IMR-90 (cell line): ENCODE results near the gene PRDM1. TPM values are rescaled to one million over a fixed set of nuclear protein-coding genes. Genes with fewer than 3 reads are reported as not detected.

Source experiments
- ATAC-seq: fragments of 200-7000 bp; cut with Tn5 transposase; 2 replicates; pipeline ENCODE4 v1.9.1; 2020; ENCODE audit warnings: low read depth, mild to moderate bottlenecking, moderate library complexity
- BruUV-seq: library from RNA; stranded (reverse); fragments of 400-500 nt; replicated peaks from 2 replicates; lab custom pipeline; 2021; lab: Mats Ljungman, UMichigan
- CTCF ChIA-PET: fragments of 300-600 bp; formaldehyde crosslinking; extraction: SDS; loops from one replicate; lab custom pipeline; 2021; ENCODE audit warnings: antibody characterized with exemption; lab: Yijun Ruan, JAX
- POLR2A ChIA-PET: fragments of 300-600 bp; sonication (Branson Sonifier 250); formaldehyde crosslinking; loops from one replicate; lab custom pipeline; 2022; ENCODE audit warnings: antibody characterized with exemption; ENCODE audit not compliant: unreplicated experiment; lab: Charles Lee
- DNase-seq: peaks from one replicate; pipeline ENCODE4 v3.0.0; 2013
- H2AFZ ChIP-seq: replicated peaks from 2 replicates; pipeline ENCODE3; 2013; ENCODE audit warnings: low read length, mild to moderate bottlenecking; ENCODE audit not compliant: poor library complexity
- H2AK5ac ChIP-seq: 2 replicates; pipeline ENCODE4 v1.6.1; 2013; ENCODE audit warnings: low read depth, low read length, inconsistent platforms
- H2AK9ac ChIP-seq: replicated peaks from 2 replicates; pipeline ENCODE3; 2013; ENCODE audit warnings: mild to moderate bottlenecking, low read depth, low read length, moderate library complexity; ENCODE audit not compliant: poor library complexity
- H2BK120ac ChIP-seq: 2 replicates; pipeline ENCODE4 v1.6.1; 2013; ENCODE audit warnings: low read depth, low read length, inconsistent platforms
- H2BK15ac ChIP-seq: 3 replicates; pipeline ENCODE4 v1.6.1; 2013; ENCODE audit warnings: low read depth, low read length, inconsistent platforms
- H2BK20ac ChIP-seq: 2 replicates; pipeline ENCODE4 v1.6.1; 2013; ENCODE audit warnings: low read depth, mild to moderate bottlenecking, inconsistent platforms, low read length, moderate library complexity
- H2BK5ac ChIP-seq: 2 replicates; pipeline ENCODE4 v1.6.1; 2013; ENCODE audit warnings: mild to moderate bottlenecking, low read depth, low read length, inconsistent platforms; ENCODE audit not compliant: poor library complexity, severe bottlenecking
- H3K14ac ChIP-seq: replicated peaks from 2 replicates; pipeline ENCODE4 v1.6.1; 2013; ENCODE audit warnings: low read depth, low read length, inconsistent platforms
- H3K18ac ChIP-seq: 2 replicates; pipeline ENCODE4 v1.6.1; 2013; ENCODE audit warnings: low read depth, low read length, control low read depth
- H3K23ac ChIP-seq: 2 replicates; pipeline ENCODE4 v1.6.1; 2013; ENCODE audit warnings: low read depth, low read length, inconsistent platforms
- H3K27ac ChIP-seq: 2 replicates; pipeline ENCODE4 v1.5.1; 2013; ENCODE audit warnings: mild to moderate bottlenecking, control low read depth, low read length; ENCODE audit not compliant: insufficient read depth
- H3K27me3 ChIP-seq: 2 replicates; pipeline ENCODE4 v1.6.1; 2013; ENCODE audit warnings: low read length; ENCODE audit not compliant: control insufficient read depth, insufficient read depth
- H3K36me3 ChIP-seq: 2 replicates; pipeline ENCODE4 v1.6.1; 2013; ENCODE audit warnings: low read length, mixed read lengths; ENCODE audit not compliant: control insufficient read depth, insufficient read depth
- H3K4ac ChIP-seq: 2 replicates; pipeline ENCODE4 v1.6.1; 2013; ENCODE audit warnings: low read depth, low read length, inconsistent platforms
- H3K4me1 ChIP-seq: 2 replicates; pipeline ENCODE4 v1.6.1; 2013; ENCODE audit warnings: low read length, mixed read lengths; ENCODE audit not compliant: control insufficient read depth, insufficient read depth
- H3K4me2 ChIP-seq: 2 replicates; pipeline ENCODE4 v1.6.1; 2013; ENCODE audit warnings: low read depth, mild to moderate bottlenecking, control low read depth, low read length, moderate library complexity
- H3K4me3 ChIP-seq: 2 replicates; pipeline ENCODE4 v1.5.1; 2013; ENCODE audit warnings: low read depth, mild to moderate bottlenecking, control low read depth, low read length, moderate library complexity; ENCODE audit not compliant: insufficient read depth
- H3K56ac ChIP-seq: 2 replicates; pipeline ENCODE4 v1.6.1; 2013; ENCODE audit warnings: low read length, inconsistent platforms; ENCODE audit not compliant: insufficient read depth; ENCODE audit errors: extremely low read depth
- H3K79me1 ChIP-seq, 2 experiments: 2 replicates each; pipeline ENCODE4 v1.6.1; 2013; ENCODE audit warnings: low read length in 2 of 2, inconsistent platforms in 1 of 2, low read depth in 1 of 2
- H3K9ac ChIP-seq: 2 replicates; pipeline ENCODE4 v1.6.1; 2013; ENCODE audit warnings: low read depth, low read length, control low read depth
- H3K9me1 ChIP-seq: 2 replicates; pipeline ENCODE4 v1.6.1; 2013; ENCODE audit warnings: low read length, inconsistent platforms; ENCODE audit not compliant: insufficient read depth
- H3K9me3 ChIP-seq: 2 replicates; pipeline ENCODE4 v1.6.1; 2013; ENCODE audit warnings: low read length; ENCODE audit not compliant: control insufficient read depth, insufficient read depth
- H4K20me1 ChIP-seq: 2 replicates; pipeline ENCODE4 v1.6.1; 2013; ENCODE audit warnings: low read length, inconsistent platforms; ENCODE audit not compliant: insufficient read depth
- H4K5ac ChIP-seq: 2 replicates; pipeline ENCODE4 v1.6.1; 2013; ENCODE audit warnings: mild to moderate bottlenecking, low read depth, low read length, control low read depth
- H4K8ac ChIP-seq, 2 experiments: 2 replicates each; pipeline ENCODE4 v1.6.1; 2013; ENCODE audit warnings: low read depth in 2 of 2, low read length in 2 of 2, control low read depth in 1 of 2, inconsistent platforms in 1 of 2
- H4K91ac ChIP-seq: 2 replicates; pipeline ENCODE4 v1.6.1; 2013; ENCODE audit warnings: low read depth, low read length, inconsistent platforms; ENCODE audit not compliant: insufficient read depth
- BHLHE40 ChIP-seq: fragments of 150-350 bp; IDR thresholded peaks from 2 replicates; pipeline ENCODE4 v1.6.1; 2016; ENCODE audit warnings: mild to moderate bottlenecking, low read depth, low read length
- CEBPB ChIP-seq: IDR thresholded peaks from 2 replicates; pipeline ENCODE4 v1.6.1; 2012; ENCODE audit warnings: low read depth, low read length, improper control_type of control experiment
- CHD1 ChIP-seq: IDR thresholded peaks from 2 replicates; pipeline ENCODE4 v1.6.1; 2012; ENCODE audit warnings: low read depth, low read length, improper control_type of control experiment
- CTCF ChIP-seq: conservative IDR thresholded peaks from 2 replicates; pipeline ENCODE4 v1.5.1; 2012; ENCODE audit warnings: mild to moderate bottlenecking, low read depth, low read length, improper control_type of control experiment
- ELK1 ChIP-seq: fragments of 150-350 bp; IDR thresholded peaks from 2 replicates; pipeline ENCODE4 v1.6.1; 2016; ENCODE audit warnings: low read depth, mild to moderate bottlenecking, low read length, moderate library complexity, borderline replicate concordance
- FOS ChIP-seq: fragments of 150-350 bp; IDR thresholded peaks from 2 replicates; pipeline ENCODE4 v1.6.1; 2016; ENCODE audit warnings: low read depth, low read length
- MAFK ChIP-seq: IDR thresholded peaks from 2 replicates; pipeline ENCODE4 v1.6.1; 2012; ENCODE audit warnings: low read depth, low read length, improper control_type of control experiment
- MAZ ChIP-seq: IDR thresholded peaks from 2 replicates; pipeline ENCODE4 v1.6.1; 2012; ENCODE audit warnings: low read depth, mild to moderate bottlenecking, low read length, improper control_type of control experiment, moderate library complexity, borderline replicate concordance
- MXI1 ChIP-seq: IDR thresholded peaks from 2 replicates; pipeline ENCODE4 v1.6.1; 2012; ENCODE audit warnings: low read depth, mild to moderate bottlenecking, low read length, moderate library complexity, borderline replicate concordance
- NFE2L2 ChIP-seq: fragments of 150-350 bp; IDR thresholded peaks from 2 replicates; pipeline ENCODE4 v1.6.1; 2016; ENCODE audit warnings: low read depth, mild to moderate bottlenecking, low read length
- POLR2A ChIP-seq: IDR thresholded peaks from 2 replicates; pipeline ENCODE4 v1.6.1; 2012; ENCODE audit warnings: mild to moderate bottlenecking, low read depth, low read length
- RAD21 ChIP-seq: IDR thresholded peaks from 2 replicates; pipeline ENCODE4 v1.6.1; 2012; ENCODE audit warnings: low read length, improper control_type of control experiment
- RCOR1 ChIP-seq: IDR thresholded peaks from 2 replicates; pipeline ENCODE4 v1.6.1; 2012; ENCODE audit warnings: mild to moderate bottlenecking, low read length, improper control_type of control experiment; ENCODE audit not compliant: insufficient replicate concordance
- RFX5 ChIP-seq: IDR thresholded peaks from 2 replicates; pipeline ENCODE4 v1.8.0; 2012; ENCODE audit warnings: low read depth, mild to moderate bottlenecking, low read length, moderate library complexity
- SMC3 ChIP-seq: fragments of 150-350 bp; IDR thresholded peaks from 2 replicates; pipeline ENCODE4 v1.6.1; 2016; ENCODE audit warnings: low read depth, mild to moderate bottlenecking, antibody characterized with exemption, low read length, moderate library complexity
- USF2 ChIP-seq: fragments of 150-350 bp; IDR thresholded peaks from 2 replicates; pipeline ENCODE4 v1.6.1; 2017; ENCODE audit warnings: mild to moderate bottlenecking, antibody characterized with exemption, low read length, low read depth
- WGBS, 2 experiments: methylation state at CpG; one replicate each; pipeline versions ENCODE4 v1.1.5 to v1.1.7; 2013; ENCODE audit warnings: missing lambda C conversion rate in 2 of 2; ENCODE audit not compliant: insufficient read length in 1 of 2; ENCODE audit errors: extremely low coverage in 2 of 2; 5-methylcytosine and 5-hydroxymethylcytosine counted together
- dilution Hi-C: fragments of 300-500 bp; cut with HindIII; formaldehyde crosslinking; loops from one replicate; pipeline ENCODE4 v1.14.3; 2018; ENCODE audit warnings: low sequenced_read_pairs; ENCODE audit not compliant: unreplicated experiment
- in situ Hi-C: fragments of 300-500 bp; cut with MboI; formaldehyde crosslinking; loops from 3 replicates; pipeline ENCODE4 v1.14.3; 2019; ENCODE audit warnings: low sequenced_read_pairs, inconsistent platforms, mixed read lengths
- intact Hi-C: fragments of 100-400 bp; cut with micrococcal nuclease; formaldehyde crosslinking; loops from 2 replicates; pipeline ENCODE4 v1.10.0; 2022
- polyA plus RNA-seq, 3 experiments: library from polyadenylated mRNA; depleted of rRNA; stranded (reverse); fragments of >200 nt; gene quantifications; 2 replicates each; pipeline ENCODE4 v1.2.3, GENCODE V29; 2012; ENCODE audit warnings: low replicate concordance in 1 of 3
- total RNA-seq: library from RNA; depleted of rRNA; stranded (reverse); fragments of >200 nt; gene quantifications from 2 replicates; pipeline ENCODE4 v1.2.3, GENCODE V29; 2012

PRDM1 gene
- total and polyA plus RNA-seq, 2 of the 4 experiments (the other 2 are of a cell fraction) = 2.3 to 3.0 TPM

GRCh38 chr6:106156863-106157262, 70.7 kb downstream of the PRDM1 start:
- Histone ChIP-seq H2BK5ac (no peak overlapping the region), H4K8ac (peak overlapping the region in 1 of 2 experiments; percentile 34; a peak in 1 of 4 replicates), H3K79me1 (no peaks in the 10 kb centered on the region), H3K18ac (peak overlapping the region; percentile 57; the same call in 1 of the 2 replicates), H3K4me3 (no peak overlapping the region), H3K4me2 (no peak overlapping the region), H3K4me1 (peaks cover 14% of the 10 kb centered on the region), H2AFZ (no peak overlapping the region), H4K91ac (no peak overlapping the region; the same call in 1 of the 2 replicates), H2AK9ac (no peak overlapping the region), H3K23ac (peak overlapping the region; percentile 14; the same call in 1 of the 2 replicates), H4K20me1 (no peaks in the 10 kb centered on the region), H3K14ac (peak overlapping the region; percentile 7), H3K9me1 (peaks cover 21% of the 10 kb centered on the region), H3K4ac (peak overlapping the region; percentile 57; the same call in 1 of the 2 replicates), H4K5ac (peak overlapping the region; percentile 27; the same call in 1 of the 2 replicates), H3K9me3 (no peaks in the 10 kb centered on the region), H3K56ac (no peak overlapping the region), H3K9ac (no peak overlapping the region), H3K27me3 (no peaks in the 10 kb centered on the region), H3K36me3 (no peaks in the 10 kb centered on the region), H2BK15ac (peak overlapping the region; percentile 86; the same call in 1 of the 3 replicates), H2AK5ac (peak overlapping the region; percentile 60; the same call in 1 of the 2 replicates), H2BK20ac (peak overlapping the region; percentile 78), H3K27ac (no peak overlapping the region), H2BK120ac (peak overlapping the region; percentile 68; the same call in 1 of the 2 replicates)
- 33% methylated on average over 1 of the region's 3 CpGs; no CpG with 5 or more reads in 1 of the 2 experiments for WGBS, 2 experiments
- in situ Hi-C loops = no loop called here
- ChIA-PET POLR2A (no interaction called here), CTCF (no interaction called here)
- ATAC-seq (no peak), DNase-seq (no peak)
- intact Hi-C loops = no loop called here
- dilution Hi-C loops = no loop called here
- no TSS peak for BruUV-seq
- TF ChIP-seq RAD21 = no peak
- TF ChIP-seq FOS = no peak
- TF ChIP-seq CEBPB = no peak
- no peak for TF ChIP-seq SMC3
- no peak for TF ChIP-seq BHLHE40
- no peak for TF ChIP-seq MAFK
- no peak for TF ChIP-seq MXI1
- no peak for TF ChIP-seq RCOR1
- TF ChIP-seq MAZ = no peak
- no peak for TF ChIP-seq ELK1
- TF ChIP-seq CTCF = no peak
- no peak for TF ChIP-seq CHD1
- TF ChIP-seq POLR2A = no peak
- no peak for TF ChIP-seq USF2
- no peak for TF ChIP-seq NFE2L2
- no peak for TF ChIP-seq RFX5
